Measurements from ENCODE around the gene HORMAD2.

- no peak for TF ChIP-seq POLR2A (IDR thresholded peaks at IDR 0.05; ENCODE audit: low read length)
- TF ChIP-seq CTCF (IDR thresholded peaks at IDR 0.05) = no peak
- TF ChIP-seq HOXA7 (CRISPR knock-in tag; IDR thresholded peaks at IDR 0.05) = no peak
- no peak for TF ChIP-seq NFE2L2 (conservative IDR thresholded peaks at IDR 0.05; ENCODE audit: low read length)
These were observed 102.1 kb downstream of the HORMAD2 start for GRCh38 chr22:30182350-30182745.

Measured in A549 (cell line).